ENCODE results near the gene FARP1.

FARP1 gene

DNA sequence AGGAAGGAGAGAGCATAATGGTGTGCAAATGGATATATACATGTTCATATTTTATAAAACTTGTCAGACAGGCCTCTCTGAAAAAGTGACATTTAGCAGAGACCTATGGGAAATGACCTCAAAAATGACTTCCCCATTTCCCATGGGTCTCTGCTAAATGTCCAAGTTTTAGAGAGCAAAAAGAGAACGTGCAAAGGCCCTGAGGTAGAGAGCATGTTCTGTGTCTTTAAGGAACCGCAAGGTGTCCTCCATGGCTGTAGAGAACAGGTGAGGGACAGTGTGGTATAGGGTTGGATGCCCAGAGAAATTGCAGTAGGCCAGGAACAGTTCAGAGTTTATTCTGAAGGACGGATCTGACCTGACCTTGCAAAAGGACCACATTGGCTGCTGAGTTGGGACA is 147.4 kb downstream of the FARP1 start:
- no peak for DNase-seq

DNA sequence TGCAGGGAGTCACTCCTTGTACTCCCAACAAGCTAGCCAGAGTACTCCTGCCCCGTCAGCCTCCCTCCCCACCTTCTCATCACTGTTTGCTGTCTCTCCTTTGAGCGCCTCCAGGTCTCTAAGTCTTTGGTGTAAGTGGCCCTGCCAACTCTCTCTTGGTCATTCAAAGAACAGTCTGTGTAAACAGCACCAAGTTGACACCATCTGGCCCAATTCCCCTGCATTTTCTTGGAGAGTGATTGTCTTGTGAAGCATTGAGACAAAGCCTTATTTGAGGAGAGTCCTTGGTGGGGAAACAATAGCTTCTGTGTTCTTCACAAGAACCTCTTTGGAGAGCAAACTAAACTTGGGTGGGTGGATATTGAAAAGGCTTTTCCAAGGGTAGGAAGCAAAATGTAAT is 148.8 kb downstream of the FARP1 start:
- DNase-seq: no peak

DNA sequence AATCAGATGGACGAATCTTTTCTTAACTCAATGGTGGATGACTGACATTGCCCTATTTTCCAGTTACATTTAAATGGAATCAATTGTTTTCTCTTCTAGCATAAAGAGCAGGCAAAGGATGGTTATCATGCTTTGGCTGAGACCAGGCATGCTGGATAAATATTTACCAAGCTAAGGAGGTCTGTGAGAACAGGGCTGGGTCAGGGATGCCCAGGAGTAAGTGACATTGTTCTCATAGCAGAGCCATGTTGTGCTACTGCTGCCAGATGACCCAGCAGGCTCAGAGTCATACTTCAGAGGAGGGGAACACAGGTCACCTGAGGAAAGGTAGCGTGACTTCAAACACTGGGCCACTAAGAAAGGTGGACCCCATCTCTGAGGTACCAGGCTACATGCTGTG is 150.2 kb downstream of the FARP1 start:
- no peak for DNase-seq

DNA sequence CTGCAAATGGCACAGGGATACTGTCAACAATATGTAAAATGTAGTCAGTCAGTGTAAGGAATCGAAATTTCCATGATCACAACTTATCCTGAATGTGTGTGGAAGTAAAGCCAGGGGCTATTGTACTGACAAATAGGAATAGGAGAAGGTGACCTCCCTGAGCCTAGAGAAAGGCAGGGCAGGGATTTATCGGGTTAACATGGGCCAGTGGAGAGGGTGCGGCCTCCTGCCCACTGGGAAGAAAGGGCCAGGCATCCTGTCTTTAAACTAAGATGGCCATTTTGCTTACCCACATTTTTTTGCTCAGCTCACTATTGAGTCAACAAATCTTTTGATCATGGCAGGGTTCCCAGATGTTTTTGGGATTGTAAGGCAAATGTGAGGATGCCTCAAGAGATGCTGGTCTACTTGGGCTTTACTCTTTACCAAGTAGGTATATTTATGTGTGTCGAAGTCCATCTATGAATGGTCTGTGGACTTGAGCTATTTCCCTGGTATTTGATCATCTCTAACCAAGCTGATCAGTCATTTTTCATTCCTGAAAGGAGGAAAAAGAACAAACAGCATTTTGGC is 150.8 kb downstream of the FARP1 start:
- DNase-seq: no peak

- DNase-seq: no peak
These were observed 152.5 kb downstream of the FARP1 start for GRCh38 chr13:98295371-98295770.

DNA sequence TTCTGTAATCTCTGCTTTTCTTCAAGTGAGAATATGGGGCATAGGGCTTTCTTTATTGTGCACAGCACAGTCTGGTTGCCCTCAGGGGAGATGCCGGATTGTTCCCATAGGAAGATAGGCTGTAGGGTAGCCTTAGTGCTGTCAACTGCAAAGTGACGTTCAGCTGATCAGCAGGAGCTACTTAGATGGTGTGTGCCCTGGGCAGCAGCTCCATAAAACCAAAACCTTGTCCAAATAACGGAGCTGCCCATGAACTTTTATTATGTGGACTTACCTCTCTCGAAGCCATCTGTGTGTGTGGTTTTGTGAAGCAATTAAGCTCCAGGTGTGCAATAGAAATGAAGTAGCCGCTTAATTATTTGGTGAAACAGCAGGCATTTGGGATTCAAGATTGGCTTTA is 154.2 kb downstream of the FARP1 start:
- no peak for DNase-seq

GRCh38 chr13:98297745-98298144 is 154.9 kb downstream of the FARP1 start:
- no peak for DNase-seq

DNA sequence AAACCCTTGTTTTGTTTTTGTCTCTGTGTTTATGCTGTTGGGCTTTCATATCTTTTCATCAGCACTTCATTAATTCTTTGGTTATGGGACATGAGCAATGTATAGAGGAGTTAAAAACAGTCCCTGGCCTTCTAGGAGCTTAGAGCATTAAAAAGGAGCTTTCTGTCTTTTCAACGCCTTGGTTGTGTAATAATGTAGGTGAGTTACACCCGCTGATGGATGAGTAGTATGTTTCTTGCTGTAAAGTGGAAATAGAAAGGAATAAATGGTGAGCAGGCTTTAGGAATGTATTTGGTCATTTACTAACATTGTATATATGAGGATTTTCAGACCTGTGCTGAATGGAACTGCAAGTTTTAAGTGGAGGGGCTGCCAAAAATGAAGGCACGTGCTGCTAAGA is 155.7 kb downstream of the FARP1 start:
- no peak for DNase-seq

GRCh38 chr13:98299235-98299965 is 156.5 kb downstream of the FARP1 start:
- DNase-seq: no peak

GRCh38 chr13:98299966-98300350 is 157.1 kb downstream of the FARP1 start:
- DNase-seq: no peak

DNA sequence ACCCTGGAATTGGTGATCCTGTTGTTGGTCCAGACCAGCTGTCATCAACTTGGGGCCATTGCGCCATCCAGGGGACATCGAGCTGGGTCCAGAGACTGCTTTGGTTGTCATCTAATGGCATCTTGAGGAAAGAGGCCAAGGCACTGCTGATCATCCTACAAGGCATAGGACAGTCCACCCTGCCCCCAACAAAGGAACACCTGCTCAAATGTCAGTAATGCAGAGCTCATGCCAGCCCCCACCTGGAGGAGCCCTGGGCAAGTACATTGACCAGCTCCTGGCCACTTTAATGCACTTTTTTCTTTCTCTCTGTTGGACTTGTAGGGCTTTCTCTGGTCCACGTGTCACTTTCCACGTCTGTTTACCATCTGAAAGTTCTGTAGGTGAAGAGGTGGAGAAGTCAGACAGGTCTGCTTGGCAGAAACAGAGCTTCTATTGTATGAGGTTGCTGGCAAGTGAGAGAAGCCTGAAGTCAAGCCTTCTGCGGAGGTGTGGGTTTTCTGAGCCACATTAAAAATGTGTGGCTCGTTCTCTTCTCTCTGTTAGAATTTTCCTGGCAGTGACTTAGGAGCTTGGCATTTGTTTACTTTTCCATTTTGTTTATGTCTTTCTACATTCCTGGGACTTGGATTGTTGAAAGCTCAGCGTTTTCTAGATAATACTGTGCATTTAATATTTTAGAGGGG is 158.2 kb downstream of the FARP1 start:
- DNase-seq: no peak

DNA sequence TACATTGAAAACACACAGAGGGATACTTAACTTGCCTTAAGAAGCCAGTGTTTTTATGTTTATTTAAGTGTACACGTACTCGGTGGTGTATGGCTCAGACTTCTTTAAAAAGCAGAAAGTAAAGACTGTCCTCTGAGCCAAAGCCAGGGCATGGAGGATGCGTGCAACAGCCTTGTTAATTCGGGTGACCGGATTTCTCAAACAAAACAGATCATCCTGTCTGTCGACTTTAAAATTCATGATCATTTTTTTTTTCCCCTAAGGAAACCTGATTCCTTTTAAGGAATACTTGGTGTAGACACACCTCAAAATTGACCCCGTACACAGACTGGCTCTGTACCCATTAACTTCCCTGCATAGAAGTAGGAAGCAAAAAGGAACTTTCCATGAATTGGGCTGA is 158.8 kb downstream of the FARP1 start:
- DNase-seq: no peak

- no peak for DNase-seq
These were observed 161.0 kb downstream of the FARP1 start for GRCh38 chr13:98303858-98304257.

GRCh38 chr13:98305670-98306069 is 162.8 kb downstream of the FARP1 start:
- DNase-seq: no peak

- DNase-seq: no peak
These were observed 164.7 kb downstream of the FARP1 start for GRCh38 chr13:98307463-98308085.

DNA sequence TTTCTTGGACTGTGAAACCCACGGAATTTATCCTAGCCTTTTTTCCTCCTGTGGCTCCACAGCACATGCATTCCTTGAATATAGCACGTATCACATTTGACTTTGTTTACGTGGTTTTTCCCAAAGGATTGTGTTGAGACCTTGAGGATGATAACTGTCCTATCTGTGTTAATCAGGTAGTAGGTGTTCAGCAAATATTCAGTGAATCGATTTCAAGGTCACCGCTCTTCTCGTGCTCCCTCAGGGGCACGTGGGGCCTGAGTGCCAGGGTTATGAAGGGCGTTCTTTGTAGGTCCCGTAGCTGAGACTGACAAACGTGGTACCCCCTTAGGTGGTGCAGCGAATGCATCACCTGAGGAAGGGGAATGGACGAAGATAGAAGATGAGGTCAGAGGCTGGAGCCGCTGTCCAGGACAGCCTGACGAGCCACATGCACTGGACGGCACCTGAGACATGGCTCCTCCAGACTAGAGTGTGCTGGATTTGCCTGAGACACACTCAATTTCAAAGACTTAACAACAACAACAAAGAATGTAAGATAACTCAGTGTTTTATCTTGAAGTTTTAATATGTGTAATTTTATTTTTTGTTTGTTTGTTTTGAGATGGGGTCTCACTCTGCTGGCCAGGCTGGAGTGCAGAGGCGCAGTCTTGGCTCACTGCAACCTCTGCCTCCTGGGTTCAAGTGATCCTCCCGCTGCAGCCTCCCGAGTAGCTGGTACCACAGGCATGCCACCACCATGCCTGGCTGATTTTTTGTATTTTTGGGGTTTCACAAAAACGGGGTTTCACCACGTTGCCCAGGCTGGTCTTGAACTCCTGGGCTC is 165.4 kb downstream of the FARP1 start:
- no peak for DNase-seq

- no peak for DNase-seq
These were observed 166.9 kb downstream of the FARP1 start for GRCh38 chr13:98309569-98310335.

GRCh38 chr13:98310485-98311199 is 167.7 kb downstream of the FARP1 start:
- no peak for DNase-seq

DNA sequence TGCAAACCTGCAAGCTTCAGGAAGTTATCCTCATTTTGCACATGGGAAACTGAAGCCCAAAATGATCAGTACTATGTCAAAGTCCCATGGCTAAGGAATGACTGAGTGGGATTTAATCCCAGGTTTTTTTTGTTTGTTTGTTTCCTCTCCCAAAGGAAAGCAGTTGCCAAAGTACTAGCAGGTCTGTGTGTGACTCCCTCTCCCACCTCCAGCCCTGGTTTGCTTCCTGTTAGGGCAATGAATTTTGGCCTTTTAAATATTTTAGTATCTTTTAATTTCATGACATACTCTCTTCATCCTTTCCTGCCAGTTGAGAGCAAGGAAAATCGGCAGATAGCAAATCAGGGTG is 168.3 kb downstream of the FARP1 start:
- DNase-seq: no peak

DNA sequence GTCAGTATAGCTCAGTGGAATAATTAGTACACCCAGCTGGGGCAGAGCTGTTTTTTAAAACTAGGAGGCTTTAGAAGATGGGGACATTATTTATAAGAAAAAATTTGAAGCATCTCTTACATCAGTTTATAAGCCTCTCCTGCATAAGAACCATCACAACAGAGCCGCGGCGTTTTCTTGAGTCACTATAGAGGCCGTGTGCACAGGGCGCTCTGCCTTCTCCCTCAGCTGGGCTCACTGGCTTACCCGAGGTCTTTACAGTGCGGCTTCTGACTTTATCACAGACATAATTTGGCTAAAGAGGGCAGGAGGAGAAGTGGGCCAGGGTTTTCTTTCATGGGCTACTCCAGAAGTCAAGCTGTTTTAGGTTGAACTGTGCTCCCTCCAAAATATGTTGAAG is 169.7 kb downstream of the FARP1 start:
- no peak for DNase-seq

DNA sequence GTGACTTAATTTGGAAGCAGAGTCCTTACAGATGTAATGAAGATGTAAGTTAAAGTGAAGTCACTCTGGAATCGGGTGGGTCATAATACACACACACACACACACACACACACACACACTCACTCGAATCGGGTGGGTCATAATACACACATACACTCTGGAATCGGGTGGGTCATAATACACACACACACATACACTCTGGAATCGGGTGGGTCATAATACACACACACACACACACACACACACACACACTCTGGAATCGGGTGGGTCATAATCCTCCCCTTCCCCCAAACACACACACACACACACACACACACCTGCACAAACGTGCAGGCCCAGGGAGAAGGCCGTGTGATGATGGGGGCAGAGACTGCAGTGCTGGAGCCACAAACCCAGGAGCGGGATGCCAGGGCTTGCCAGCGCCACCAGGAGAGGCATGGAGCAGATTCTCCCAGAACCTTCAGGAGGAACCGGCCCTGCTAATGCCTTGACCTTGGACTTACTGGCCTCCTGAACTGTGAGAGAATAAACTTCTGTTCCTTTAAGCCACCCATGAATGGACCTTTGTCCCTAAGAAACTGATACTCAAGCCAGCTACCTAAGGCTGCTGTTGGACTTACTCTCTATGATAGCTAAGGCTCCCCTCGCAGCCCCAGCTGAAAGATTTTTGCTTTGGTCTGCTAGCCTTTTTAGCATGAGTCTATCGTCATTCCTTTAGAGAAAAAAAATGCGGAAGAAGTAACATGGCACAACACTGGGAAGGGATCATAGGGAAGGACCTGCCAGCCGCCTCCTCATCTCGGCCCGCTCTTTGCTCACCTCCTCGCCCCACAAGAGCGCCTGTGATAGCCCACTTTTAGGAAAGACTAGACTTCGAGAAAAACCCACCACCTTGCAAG is 170.4 kb downstream of the FARP1 start:
- no peak for DNase-seq
